Mononuclear cell (primary cell): ENCODE results near the gene LZIC. TPM values are rescaled to one million over a fixed set of nuclear protein-coding genes. Genes with fewer than 3 reads are reported as not detected.

Source experiments
- H3K27me3 ChIP-seq: 2 replicates; pipeline ENCODE4 v1.6.0; 2011; ENCODE audit warnings: low read length, control low read depth; ENCODE audit not compliant: insufficient read depth
- H3K4me1 ChIP-seq: 2 replicates; pipeline ENCODE4 v1.5.1; 2011; ENCODE audit warnings: mild to moderate bottlenecking, low read length, control low read depth; ENCODE audit not compliant: insufficient read depth
- H3K4me3 ChIP-seq: 2 replicates; pipeline ENCODE4 v1.5.1; 2011; ENCODE audit warnings: mild to moderate bottlenecking, low read length, moderate library complexity
- H3K9me3 ChIP-seq: 2 replicates; pipeline ENCODE4 v1.5.1; 2011; ENCODE audit warnings: low read depth, mild to moderate bottlenecking, control low read depth, low read length
- total RNA-seq: library from RNA; depleted of rRNA; stranded (reverse); fragments of >200 nt; gene quantifications from one replicate; pipeline ENCODE4 v1.2.3, GENCODE V29; 2012

Gene LZIC
- 28.1 TPM for total RNA-seq

GRCh38 chr1:9942939-9943788 lies at the start of gene LZIC, which contains the start of gene NMNAT1:
TSS of gene LZIC (minus strand) at chr1:9943391. CDS start at chr1:9936619, 6,772 bp downstream.
TSS of gene NMNAT1 (plus strand) at chr1:9943475. CDS start at chr1:9972074, 28,599 bp downstream.
- Histone ChIP-seq H3K4me3 (peak within 1 kb of the TSS; percentile 72), H3K9me3 (no peaks in the 10 kb centered on the region), H3K4me1 (peaks cover 22% of the 10 kb centered on the region), H3K27me3 (no peaks in the 10 kb centered on the region)

- H3K4me1 ChIP-seq: peaks cover 55% of the 10 kb centered on the region
- no peak overlapping the region for H3K4me3 ChIP-seq
- H3K9me3 ChIP-seq: no peaks in the 10 kb centered on the region
- H3K27me3 ChIP-seq: peaks cover 8% of the 10 kb centered on the region
Measured at GRCh38 chr1:9992910-9993309, 49.7 kb upstream of the LZIC start.

DNA sequence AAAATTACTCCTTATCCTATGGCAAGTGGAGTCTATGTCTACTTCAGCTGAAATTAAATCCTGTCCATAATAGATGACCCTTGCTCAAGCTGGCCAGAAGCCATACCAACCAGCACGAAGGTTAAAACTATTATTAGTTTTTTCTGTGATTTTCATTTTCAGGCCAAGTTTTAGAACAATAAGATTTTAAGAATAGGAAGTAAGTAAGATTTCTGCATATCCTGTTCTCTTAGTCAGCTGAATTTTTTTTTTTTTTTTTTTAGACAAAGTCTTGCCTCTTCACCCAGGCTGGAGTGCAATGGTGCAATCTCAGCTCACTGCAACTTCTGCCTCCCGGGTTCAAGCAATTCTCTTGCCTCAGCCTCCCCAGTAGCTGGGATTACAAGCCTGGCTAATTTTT lies 47.8 kb upstream of the LZIC start:
- no peak overlapping the region for H3K4me3 ChIP-seq
- H3K27me3 ChIP-seq: no peaks in the 10 kb centered on the region
- peaks cover 46% of the 10 kb centered on the region for H3K4me1 ChIP-seq
- no peaks in the 10 kb centered on the region for H3K9me3 ChIP-seq

DNA sequence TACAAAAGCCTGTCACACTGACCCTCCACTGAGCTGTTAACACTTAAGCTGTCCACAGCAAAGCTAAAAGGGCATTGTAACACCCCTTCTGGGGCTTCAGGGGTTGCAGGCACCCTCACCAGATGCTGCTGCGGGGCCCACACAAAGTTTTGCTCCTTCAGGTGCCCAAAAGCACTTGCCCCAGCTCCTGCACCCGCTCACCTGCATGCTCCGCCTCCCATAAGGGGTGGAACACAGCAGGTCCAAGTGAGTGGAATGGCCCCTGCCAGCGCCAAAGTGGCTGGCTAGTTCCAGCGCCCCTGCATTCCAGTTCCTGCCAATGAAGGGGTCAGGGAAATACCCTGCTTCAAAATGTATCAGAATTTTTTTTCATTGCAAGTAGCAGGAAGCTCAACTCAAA lies 46.6 kb upstream of the LZIC start:
- no peak overlapping the region for H3K4me3 ChIP-seq
- peaks cover 46% of the 10 kb centered on the region for H3K4me1 ChIP-seq
- no peaks in the 10 kb centered on the region for H3K27me3 ChIP-seq
- no peaks in the 10 kb centered on the region for H3K9me3 ChIP-seq

GRCh38 chr1:9985001-9985400 lies 41.8 kb upstream of the LZIC start:
- Histone ChIP-seq H3K4me3 (no peak overlapping the region), H3K4me1 (peaks cover 10% of the 10 kb centered on the region), H3K27me3 (no peaks in the 10 kb centered on the region), H3K9me3 (no peaks in the 10 kb centered on the region)

GRCh38 chr1:9984253-9984652 lies 41.1 kb upstream of the LZIC start:
- Histone ChIP-seq H3K9me3 (no peaks in the 10 kb centered on the region), H3K27me3 (no peaks in the 10 kb centered on the region), H3K4me3 (no peak overlapping the region), H3K4me1 (peaks cover 2% of the 10 kb centered on the region)

GRCh38 chr1:9960706-9961562 lies 17.7 kb upstream of the LZIC start:
- H3K27me3 ChIP-seq: no peaks in the 10 kb centered on the region
- no peaks in the 10 kb centered on the region for H3K9me3 ChIP-seq
- H3K4me1 ChIP-seq: no peaks in the 10 kb centered on the region
- no peak overlapping the region for H3K4me3 ChIP-seq

DNA sequence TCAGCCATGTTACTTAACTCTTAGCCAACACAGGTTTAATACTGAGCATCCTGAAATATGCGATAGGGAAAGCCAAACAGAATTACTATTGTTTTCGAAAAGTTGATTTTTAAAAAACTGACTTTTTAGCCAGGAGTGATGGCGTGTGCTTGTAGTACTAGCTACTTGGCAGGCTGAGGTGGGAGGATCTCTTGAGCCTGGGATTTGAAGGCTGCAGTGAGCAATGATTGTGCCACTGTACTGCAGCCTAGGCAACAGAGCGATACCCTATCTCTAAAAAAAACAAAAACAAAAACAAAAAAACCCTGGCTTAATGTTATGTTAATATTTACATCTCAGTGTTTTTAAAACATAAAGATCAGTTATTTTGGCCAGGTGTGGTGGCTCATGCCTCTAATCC lies 16.8 kb upstream of the LZIC start:
- Histone ChIP-seq H3K27me3 (no peaks in the 10 kb centered on the region), H3K4me3 (no peak overlapping the region), H3K9me3 (no peaks in the 10 kb centered on the region), H3K4me1 (no peaks in the 10 kb centered on the region)

DNA sequence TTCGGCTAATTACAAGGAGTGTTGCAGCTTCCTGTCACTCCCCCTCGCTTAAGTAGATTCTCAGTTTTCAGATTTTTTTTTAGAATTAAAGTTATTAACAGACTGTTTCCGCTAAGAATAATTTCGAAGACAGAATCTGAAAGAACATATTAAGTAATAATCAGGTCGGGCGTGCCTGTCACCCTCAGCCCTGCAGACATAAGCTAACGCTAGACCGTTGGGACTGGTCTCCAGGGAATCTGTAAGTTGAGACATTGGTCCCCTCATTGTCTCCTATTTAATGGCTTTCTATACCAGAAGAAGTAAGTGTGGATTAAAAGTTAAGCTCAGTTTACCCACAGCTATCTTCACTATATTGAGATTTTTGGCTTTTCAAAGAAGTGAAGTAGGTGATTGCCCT lies 14.5 kb upstream of the LZIC start:
- no peaks in the 10 kb centered on the region for H3K9me3 ChIP-seq
- H3K4me1 ChIP-seq: no peaks in the 10 kb centered on the region
- no peak overlapping the region for H3K4me3 ChIP-seq
- no peaks in the 10 kb centered on the region for H3K27me3 ChIP-seq

DNA sequence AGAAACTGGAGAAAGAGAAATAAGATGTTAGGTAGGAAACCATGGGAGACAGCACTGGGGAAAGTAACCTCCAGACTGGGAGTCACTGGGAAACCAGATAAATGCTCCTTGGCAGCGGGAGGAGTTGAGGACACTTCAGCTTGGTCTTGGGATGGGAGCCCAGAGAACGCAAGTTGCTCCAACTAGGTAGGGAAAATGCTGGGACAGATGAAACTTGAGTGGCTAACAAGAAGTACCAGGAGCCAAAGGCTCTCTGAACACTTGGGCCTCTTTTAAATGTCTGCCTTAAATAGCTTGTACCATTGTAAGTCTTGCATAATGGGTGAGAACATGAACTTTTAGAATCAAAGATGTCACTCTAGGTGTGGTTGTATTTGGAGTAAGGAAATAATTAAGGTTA lies 3.1 kb upstream of the LZIC start:
- Histone ChIP-seq H3K9me3 (no peaks in the 10 kb centered on the region), H3K4me3 (no peak overlapping the region), H3K4me1 (peaks cover 46% of the 10 kb centered on the region), H3K27me3 (no peaks in the 10 kb centered on the region)

GRCh38 chr1:9942399-9942938 lies 722 bp downstream of the LZIC start:
- H3K4me1 ChIP-seq: peaks cover 22% of the 10 kb centered on the region
- no peaks in the 10 kb centered on the region for H3K9me3 ChIP-seq
- H3K4me3 ChIP-seq: peak overlapping the region; percentile 72
- no peaks in the 10 kb centered on the region for H3K27me3 ChIP-seq

- H3K27me3 ChIP-seq: no peaks in the 10 kb centered on the region
- no peak overlapping the region for H3K4me3 ChIP-seq
- no peaks in the 10 kb centered on the region for H3K9me3 ChIP-seq
- no peaks in the 10 kb centered on the region for H3K4me1 ChIP-seq
Measured at GRCh38 chr1:9929431-9930385, 13.5 kb downstream of the LZIC start.

GRCh38 chr1:9927259-9927658 lies 15.9 kb downstream of the LZIC start:
- Histone ChIP-seq H3K4me1 (no peaks in the 10 kb centered on the region), H3K4me3 (no peak overlapping the region), H3K27me3 (no peaks in the 10 kb centered on the region), H3K9me3 (no peaks in the 10 kb centered on the region)

DNA sequence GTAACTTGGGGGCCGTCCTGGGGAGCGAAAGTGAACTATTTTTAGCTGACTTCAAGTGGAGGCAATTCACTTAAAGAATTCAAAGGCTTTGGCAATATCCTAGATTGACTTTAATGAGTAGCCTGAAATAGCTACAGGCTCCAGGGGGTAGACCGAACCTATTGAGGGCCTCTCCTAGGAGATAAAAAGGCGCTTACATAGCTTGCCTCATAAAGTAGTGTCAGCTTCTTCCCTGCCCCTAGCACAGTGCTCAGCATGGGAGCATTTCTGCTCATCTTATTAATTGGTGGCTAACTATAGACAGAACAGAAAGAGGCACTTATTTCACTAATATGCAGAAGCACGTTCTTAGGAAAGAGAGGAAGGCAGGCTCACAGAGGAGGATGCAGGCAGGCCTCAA lies 20.8 kb downstream of the LZIC start:
- Histone ChIP-seq H3K27me3 (no peaks in the 10 kb centered on the region), H3K4me3 (no peak overlapping the region), H3K4me1 (no peaks in the 10 kb centered on the region), H3K9me3 (no peaks in the 10 kb centered on the region)
